SK-N-SH treated with all-trans-retinoic acid at 6 μM for 48 hours (cell line): ENCODE results near the gene GPANK1.

Source experiments
- ATAC-seq: fragments of 200-7000 bp; cut with Tn5 transposase; 3 replicates; pipeline ENCODE4 v1.9.1; 2020; ENCODE audit warnings: mild to moderate bottlenecking, moderate library complexity
- ARNTL ChIP-seq: fragments of 450-650 bp; formaldehyde crosslinking; IDR thresholded peaks from 2 replicates; pipeline ENCODE4 v1.5.0; 2020; ENCODE audit warnings: low read depth, mild to moderate bottlenecking, moderate library complexity, borderline replicate concordance
- BACH2 ChIP-seq: fragments of 250-450 bp; sonication (Bioruptor Pico); IDR thresholded peaks from 2 replicates; pipeline ENCODE4 v1.9.0; 2021; ENCODE audit warnings: mild to moderate bottlenecking, borderline replicate concordance
- CSDC2 ChIP-seq: fragments of 250-450 bp; sonication (Bioruptor Pico); IDR thresholded peaks from 2 replicates; pipeline ENCODE4 v1.5.0; 2020; ENCODE audit warnings: mild to moderate bottlenecking, moderate library complexity
- ESRRG ChIP-seq: fragments of 250-450 bp; sonication (Bioruptor Pico); IDR thresholded peaks from 2 replicates; pipeline ENCODE4 v1.6.1; 2021; ENCODE audit warnings: mild to moderate bottlenecking
- GLIS3 ChIP-seq: fragments of 250-450 bp; sonication (Bioruptor Pico); IDR thresholded peaks from 2 replicates; pipeline ENCODE4 v1.5.0; 2020; ENCODE audit warnings: mild to moderate bottlenecking, moderate library complexity
- ISL1 ChIP-seq: fragments of 250-450 bp; sonication (Bioruptor Pico); IDR thresholded peaks from 2 replicates; pipeline ENCODE4 v2.1.2; 2022; ENCODE audit warnings: mild to moderate bottlenecking, moderate library complexity
- PPARA ChIP-seq: fragments of 250-450 bp; sonication (Bioruptor Pico); IDR thresholded peaks from 2 replicates; pipeline ENCODE4 v1.5.0; 2020; ENCODE audit warnings: mild to moderate bottlenecking, borderline replicate concordance
- RARB ChIP-seq: fragments of 250-450 bp; sonication (Bioruptor Pico); IDR thresholded peaks from 2 replicates; pipeline ENCODE4 v1.8.0; 2021; ENCODE audit warnings: mild to moderate bottlenecking, moderate library complexity
- SNAI2 ChIP-seq: fragments of 250-450 bp; sonication (Bioruptor Pico); IDR thresholded peaks from 2 replicates; pipeline ENCODE4 v1.5.0; 2020; ENCODE audit warnings: mild to moderate bottlenecking, moderate library complexity
- TOX ChIP-seq: fragments of 250-450 bp; sonication (Bioruptor Pico); IDR thresholded peaks from 2 replicates; pipeline ENCODE4 v1.8.0; 2021; ENCODE audit warnings: mild to moderate bottlenecking, moderate library complexity, borderline replicate concordance
- ZFP3 ChIP-seq: fragments of 250-450 bp; sonication (Bioruptor Pico); IDR thresholded peaks from 2 replicates; pipeline ENCODE4 v1.5.0; 2020; ENCODE audit warnings: mild to moderate bottlenecking, moderate library complexity
- ZFP30 ChIP-seq: fragments of 450-650 bp; formaldehyde crosslinking; IDR thresholded peaks from 2 replicates; pipeline ENCODE4 v1.5.0; 2022; ENCODE audit warnings: mild to moderate bottlenecking, moderate library complexity
- ZNF565 ChIP-seq: fragments of 450-650 bp; formaldehyde crosslinking; conservative IDR thresholded peaks from 2 replicates; pipeline ENCODE4 v1.5.0; 2020; ENCODE audit warnings: low read depth, mild to moderate bottlenecking, moderate library complexity
- ZNF70 ChIP-seq: fragments of 450-650 bp; formaldehyde crosslinking; IDR thresholded peaks from 2 replicates; pipeline ENCODE4 v1.5.0; 2020; ENCODE audit warnings: mild to moderate bottlenecking, moderate library complexity
- ZNF8 ChIP-seq: fragments of 450-650 bp; formaldehyde crosslinking; IDR thresholded peaks from 2 replicates; pipeline ENCODE4 v1.5.0; 2020; ENCODE audit warnings: mild to moderate bottlenecking, moderate library complexity
- TF ChIP-seq, protein P1 (sequence below): fragments of 250-450 bp; sonication (Bioruptor Pico); IDR thresholded peaks from 2 replicates; pipeline ENCODE4 v1.5.1; 2021; ENCODE audit warnings: mild to moderate bottlenecking, moderate library complexity
- TF ChIP-seq, protein P2 (sequence below): fragments of 250-450 bp; sonication (Bioruptor Pico); IDR thresholded peaks from 2 replicates; pipeline ENCODE4 v1.5.1; 2020; ENCODE audit warnings: low read depth, mild to moderate bottlenecking, moderate library complexity
- TF ChIP-seq, protein P3 (sequence below): fragments of 250-450 bp; sonication (Bioruptor Pico); IDR thresholded peaks from 2 replicates; pipeline ENCODE4 v1.8.0; 2021; ENCODE audit warnings: low read depth, mild to moderate bottlenecking, moderate library complexity, borderline replicate concordance
- TF ChIP-seq, protein P4 (sequence below): fragments of 250-450 bp; sonication (Bioruptor Pico); IDR thresholded peaks from 2 replicates; pipeline ENCODE4 v1.8.0; 2020; ENCODE audit warnings: mild to moderate bottlenecking, moderate library complexity, borderline replicate concordance

Gene GPANK1

DNA sequence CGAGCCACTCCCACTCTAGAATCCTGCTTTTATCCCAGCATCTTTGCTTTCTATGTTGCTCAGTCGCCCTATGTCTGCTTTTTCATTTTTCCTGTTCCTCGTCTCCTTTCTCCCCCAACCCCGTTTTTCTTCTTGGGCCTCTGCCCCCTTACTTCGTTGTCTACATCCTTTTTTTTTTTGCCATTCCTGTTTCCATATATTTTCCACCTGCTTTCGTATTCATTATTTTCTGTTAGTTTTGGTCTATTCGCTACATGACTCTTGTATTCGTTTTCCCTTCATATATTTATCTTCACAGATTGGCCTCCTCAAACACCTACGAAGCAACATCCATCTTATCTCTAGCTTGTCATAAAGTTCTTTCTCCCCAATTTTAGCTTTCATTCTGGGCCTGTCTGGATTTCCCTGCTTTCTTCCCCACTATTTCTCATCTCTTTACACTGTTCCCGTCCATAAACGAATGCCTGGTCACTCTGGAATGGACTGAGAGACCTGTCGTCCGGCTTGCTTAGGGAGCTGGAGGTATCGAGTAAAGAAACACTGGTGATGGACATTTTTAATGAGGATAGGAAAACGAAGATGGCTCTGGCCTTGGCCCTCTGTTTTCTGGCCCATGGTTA, 43.4 kb downstream of the GPANK1 start:
- no peak for ATAC-seq
- TF ChIP-seq, protein P1, sequence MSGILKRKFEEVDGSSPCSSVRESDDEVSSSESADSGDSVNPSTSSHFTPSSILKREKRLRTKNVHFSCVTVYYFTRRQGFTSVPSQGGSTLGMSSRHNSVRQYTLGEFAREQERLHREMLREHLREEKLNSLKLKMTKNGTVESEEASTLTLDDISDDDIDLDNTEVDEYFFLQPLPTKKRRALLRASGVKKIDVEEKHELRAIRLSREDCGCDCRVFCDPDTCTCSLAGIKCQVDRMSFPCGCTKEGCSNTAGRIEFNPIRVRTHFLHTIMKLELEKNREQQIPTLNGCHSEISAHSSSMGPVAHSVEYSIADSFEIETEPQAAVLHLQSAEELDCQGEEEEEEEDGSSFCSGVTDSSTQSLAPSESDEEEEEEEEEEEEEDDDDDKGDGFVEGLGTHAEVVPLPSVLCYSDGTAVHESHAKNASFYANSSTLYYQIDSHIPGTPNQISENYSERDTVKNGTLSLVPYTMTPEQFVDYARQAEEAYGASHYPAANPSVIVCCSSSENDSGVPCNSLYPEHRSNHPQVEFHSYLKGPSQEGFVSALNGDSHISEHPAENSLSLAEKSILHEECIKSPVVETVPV (CRISPR knock-in tag), result no peak
- TF ChIP-seq PPARA, result no peak
- no peak for TF ChIP-seq ZNF8 (CRISPR knock-in tag)
- TF ChIP-seq BACH2 (CRISPR knock-in tag), result no peak
- no peak for TF ChIP-seq ZFP30
- TF ChIP-seq, protein P2, sequence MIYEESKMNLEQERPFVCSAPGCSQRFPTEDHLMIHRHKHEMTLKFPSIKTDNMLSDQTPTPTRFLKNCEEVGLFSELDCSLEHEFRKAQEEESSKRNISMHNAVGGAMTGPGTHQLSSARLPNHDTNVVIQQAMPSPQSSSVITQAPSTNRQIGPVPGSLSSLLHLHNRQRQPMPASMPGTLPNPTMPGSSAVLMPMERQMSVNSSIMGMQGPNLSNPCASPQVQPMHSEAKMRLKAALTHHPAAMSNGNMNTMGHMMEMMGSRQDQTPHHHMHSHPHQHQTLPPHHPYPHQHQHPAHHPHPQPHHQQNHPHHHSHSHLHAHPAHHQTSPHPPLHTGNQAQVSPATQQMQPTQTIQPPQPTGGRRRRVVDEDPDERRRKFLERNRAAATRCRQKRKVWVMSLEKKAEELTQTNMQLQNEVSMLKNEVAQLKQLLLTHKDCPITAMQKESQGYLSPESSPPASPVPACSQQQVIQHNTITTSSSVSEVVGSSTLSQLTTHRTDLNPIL (CRISPR knock-in tag), result no peak
- TF ChIP-seq RARB (CRISPR knock-in tag), result no peak
- no peak for TF ChIP-seq SNAI2 (CRISPR knock-in tag)
- TF ChIP-seq ARNTL (CRISPR knock-in tag), result no peak
- TF ChIP-seq, protein P3, sequence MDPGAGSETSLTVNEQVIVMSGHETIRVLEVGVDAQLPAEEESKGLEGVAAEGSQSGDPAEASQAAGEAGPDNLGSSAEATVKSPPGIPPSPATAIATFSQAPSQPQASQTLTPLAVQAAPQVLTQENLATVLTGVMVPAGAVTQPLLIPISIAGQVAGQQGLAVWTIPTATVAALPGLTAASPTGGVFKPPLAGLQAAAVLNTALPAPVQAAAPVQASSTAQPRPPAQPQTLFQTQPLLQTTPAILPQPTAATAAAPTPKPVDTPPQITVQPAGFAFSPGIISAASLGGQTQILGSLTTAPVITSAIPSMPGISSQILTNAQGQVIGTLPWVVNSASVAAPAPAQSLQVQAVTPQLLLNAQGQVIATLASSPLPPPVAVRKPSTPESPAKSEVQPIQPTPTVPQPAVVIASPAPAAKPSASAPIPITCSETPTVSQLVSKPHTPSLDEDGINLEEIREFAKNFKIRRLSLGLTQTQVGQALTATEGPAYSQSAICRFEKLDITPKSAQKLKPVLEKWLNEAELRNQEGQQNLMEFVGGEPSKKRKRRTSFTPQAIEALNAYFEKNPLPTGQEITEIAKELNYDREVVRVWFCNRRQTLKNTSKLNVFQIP (CRISPR knock-in tag), result no peak
- no peak for TF ChIP-seq ESRRG (CRISPR knock-in tag)
- TF ChIP-seq, protein P4, sequence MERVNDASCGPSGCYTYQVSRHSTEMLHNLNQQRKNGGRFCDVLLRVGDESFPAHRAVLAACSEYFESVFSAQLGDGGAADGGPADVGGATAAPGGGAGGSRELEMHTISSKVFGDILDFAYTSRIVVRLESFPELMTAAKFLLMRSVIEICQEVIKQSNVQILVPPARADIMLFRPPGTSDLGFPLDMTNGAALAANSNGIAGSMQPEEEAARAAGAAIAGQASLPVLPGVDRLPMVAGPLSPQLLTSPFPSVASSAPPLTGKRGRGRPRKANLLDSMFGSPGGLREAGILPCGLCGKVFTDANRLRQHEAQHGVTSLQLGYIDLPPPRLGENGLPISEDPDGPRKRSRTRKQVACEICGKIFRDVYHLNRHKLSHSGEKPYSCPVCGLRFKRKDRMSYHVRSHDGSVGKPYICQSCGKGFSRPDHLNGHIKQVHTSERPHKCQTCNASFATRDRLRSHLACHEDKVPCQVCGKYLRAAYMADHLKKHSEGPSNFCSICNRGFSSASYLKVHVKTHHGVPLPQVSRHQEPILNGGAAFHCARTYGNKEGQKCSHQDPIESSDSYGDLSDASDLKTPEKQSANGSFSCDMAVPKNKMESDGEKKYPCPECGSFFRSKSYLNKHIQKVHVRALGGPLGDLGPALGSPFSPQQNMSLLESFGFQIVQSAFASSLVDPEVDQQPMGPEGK (CRISPR knock-in tag), result no peak
- TF ChIP-seq ZNF70, result no peak
- TF ChIP-seq CSDC2 (CRISPR knock-in tag), result no peak
- no peak for TF ChIP-seq ZFP3
- TF ChIP-seq ISL1, result no peak
- TF ChIP-seq TOX (CRISPR knock-in tag), result no peak

DNA sequence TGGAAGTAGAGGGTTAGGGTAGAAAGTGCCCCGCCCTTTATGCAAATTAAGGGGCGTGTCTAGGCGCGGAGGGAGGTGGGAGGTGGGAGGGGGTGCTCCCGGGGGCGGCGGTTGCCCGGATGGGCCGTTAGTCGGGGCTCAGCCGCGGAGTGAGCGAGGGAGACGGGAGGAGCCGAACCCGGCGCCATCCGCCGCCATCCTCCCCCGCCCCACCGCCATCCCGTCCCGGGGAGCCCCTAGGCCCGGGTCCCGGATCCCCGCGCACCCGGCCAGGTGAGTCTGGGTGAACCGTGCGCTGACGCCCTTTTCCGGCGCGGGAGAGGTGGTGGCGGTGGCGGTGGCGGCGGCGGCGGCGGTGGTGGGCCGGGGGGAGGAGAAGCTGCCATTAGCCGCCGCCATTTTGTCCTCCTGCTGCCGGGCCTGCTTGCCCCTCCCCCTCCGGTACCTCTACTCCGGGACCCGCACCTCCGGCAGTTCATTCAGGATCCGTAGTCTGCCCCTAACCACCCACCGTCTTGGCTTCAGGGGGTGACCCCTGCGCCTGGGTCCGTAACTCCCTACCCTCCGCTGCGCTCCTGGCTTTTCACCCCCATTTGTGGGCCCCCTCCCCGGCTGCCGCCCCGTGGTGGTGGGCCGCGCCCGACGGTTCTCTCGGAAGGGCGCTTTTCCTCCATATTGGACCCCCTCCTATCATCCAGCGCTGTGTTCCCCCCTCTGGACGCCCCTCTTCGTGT, 44.0 kb downstream of the GPANK1 start, which contains the start of gene PRRC2A:
TSS of gene PRRC2A (plus strand) at position 130 of the 734 bp plus-strand sequence. CDS start 2,075 bp downstream, outside the sequence.
- ATAC-seq, result peak; percentile 80
- TF ChIP-seq GLIS3 (CRISPR knock-in tag), result peak; percentile 18; the same call in 1 of the 2 replicates
- no peak for TF ChIP-seq ZNF565
- 0 out of 2 replicates have a peak, but pooled peaks have one; percentile 12 for TF ChIP-seq CSDC2 (CRISPR knock-in tag)
- TF ChIP-seq ZFP3, result no peak

DNA sequence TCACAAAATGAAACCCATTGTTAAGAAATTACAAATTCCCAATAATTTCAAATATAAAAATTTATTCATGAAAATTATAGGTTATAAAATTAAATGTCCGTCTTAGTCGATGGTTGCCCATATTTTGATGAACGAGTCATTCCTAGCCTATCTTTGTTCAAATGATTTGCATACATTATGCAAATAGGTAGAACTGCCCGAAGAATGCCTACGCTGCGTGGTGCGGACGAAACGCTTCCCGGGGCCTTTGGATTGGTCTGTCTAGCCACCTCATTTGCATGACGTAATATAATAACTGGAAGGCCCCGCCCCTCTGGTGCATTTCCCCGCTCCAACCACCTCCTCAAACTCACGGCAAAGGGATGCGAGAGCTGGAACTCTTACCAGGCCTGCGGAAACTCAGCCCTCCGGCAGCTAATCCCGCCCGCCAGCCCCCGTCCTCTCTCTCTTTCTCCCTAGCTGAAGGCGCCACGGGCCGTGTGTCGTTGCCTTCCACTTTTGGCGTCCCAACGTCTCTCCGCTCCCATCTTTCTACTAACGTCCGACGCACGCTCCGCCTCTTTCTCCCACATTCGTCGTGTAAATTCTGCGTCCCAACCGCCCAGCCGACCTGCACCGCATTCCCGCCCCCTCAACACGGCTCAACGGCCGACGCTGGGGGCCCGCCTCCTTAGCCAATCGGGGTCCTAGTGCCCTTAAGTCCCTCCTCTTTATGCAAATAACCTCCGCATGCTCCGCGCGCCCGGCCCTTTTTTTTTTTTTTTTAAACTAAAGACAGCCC, 44.8 kb downstream of the GPANK1 start:
- TF ChIP-seq ZNF565, result 0 out of 2 replicates have a peak, but pooled peaks have one; percentile 73
- TF ChIP-seq RARB (CRISPR knock-in tag), result no peak
- TF ChIP-seq, protein P2 (CRISPR knock-in tag), result peak; percentile 73; the same call in 1 of the 2 replicates
- peak; percentile 93 for ATAC-seq
